ENCODE data around the gene APIP. TPM values are rescaled to one million over a fixed set of nuclear protein-coding genes. Genes with fewer than 3 reads are reported as not detected.

Gene APIP
- polyA plus RNA-seq, 1 of the 3 experiments (the other 2 are of a cell fraction) = 21.3 TPM

DNA sequence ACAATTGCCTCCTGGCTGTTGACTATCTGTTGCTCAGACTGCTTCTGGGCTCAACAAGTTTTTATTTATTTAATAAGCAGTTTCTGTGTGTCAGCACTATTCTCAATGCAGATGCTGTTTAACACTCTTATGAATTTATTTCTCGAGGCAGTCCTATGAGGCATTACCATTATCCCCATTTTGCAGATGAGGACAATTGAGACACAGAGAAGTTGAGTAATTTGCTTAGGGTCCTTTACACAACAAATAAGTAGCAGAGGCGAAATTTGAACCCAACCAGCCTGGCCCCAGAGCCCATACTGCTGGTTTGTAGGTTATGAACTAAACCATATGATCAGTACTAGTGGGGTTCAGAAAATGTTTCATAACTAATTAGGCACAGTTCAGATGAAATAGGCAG lies 58.7 kb downstream of the APIP start:
- TF ChIP-seq GATA2 (CRISPR knock-in tag; IDR thresholded peaks at IDR 0.05) = no peak
- TF ChIP-seq, protein P1, sequence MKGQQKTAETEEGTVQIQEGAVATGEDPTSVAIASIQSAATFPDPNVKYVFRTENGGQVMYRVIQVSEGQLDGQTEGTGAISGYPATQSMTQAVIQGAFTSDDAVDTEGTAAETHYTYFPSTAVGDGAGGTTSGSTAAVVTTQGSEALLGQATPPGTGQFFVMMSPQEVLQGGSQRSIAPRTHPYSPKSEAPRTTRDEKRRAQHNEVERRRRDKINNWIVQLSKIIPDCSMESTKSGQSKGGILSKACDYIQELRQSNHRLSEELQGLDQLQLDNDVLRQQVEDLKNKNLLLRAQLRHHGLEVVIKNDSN (IDR thresholded peaks at IDR 0.05; ENCODE audit: borderline replicate concordance, low read depth) = no peak
- TF ChIP-seq RXRA (IDR thresholded peaks at IDR 0.05; ENCODE audit: borderline replicate concordance, low read depth) = no peak
- TF ChIP-seq ELF1 (IDR thresholded peaks at IDR 0.05) = no peak
- no peak for TF ChIP-seq YY1 (IDR thresholded peaks at IDR 0.05; ENCODE audit: low read depth)
- no peak for TF ChIP-seq EP300 (IDR thresholded peaks at IDR 0.05; ENCODE audit: borderline replicate concordance in 1 of 2, low read depth in 1 of 2, low read length in 1 of 2)
- TF ChIP-seq CHD2 (IDR thresholded peaks at IDR 0.05; ENCODE audit: low read length, partially characterized antibody) = no peak
- no peak for TF ChIP-seq TCF12 (IDR thresholded peaks at IDR 0.05)
- no peak for TF ChIP-seq TEAD4 (IDR thresholded peaks at IDR 0.05; ENCODE audit: borderline replicate concordance, insufficient read depth)
- no peak for TF ChIP-seq NFIC (IDR thresholded peaks at IDR 0.05; ENCODE audit: borderline replicate concordance)
- TF ChIP-seq TAF1 (IDR thresholded peaks at IDR 0.05; ENCODE audit: borderline replicate concordance, low read depth, low read length) = no peak
- TF ChIP-seq MEF2A (IDR thresholded peaks at IDR 0.05; ENCODE audit: borderline replicate concordance, low read depth) = no peak
- no peak overlapping the region for H3K4me3 ChIP-seq (ENCODE audit: low read depth in 2 of 2, low read length in 1 of 2)
- H3K79me2 ChIP-seq (ENCODE audit: insufficient read depth) = no peaks in the 10 kb centered on the region
- peaks cover 3% of the 10 kb centered on the region; the same call in 1 of the 2 replicates for H3K27me3 ChIP-seq (ENCODE audit: insufficient read depth)
- no peaks in the 10 kb centered on the region for H3F3A ChIP-seq (replicated peaks; ENCODE audit: insufficient read depth)
- H3K9ac ChIP-seq = no peak overlapping the region
- no peaks in the 10 kb centered on the region for H3K36me3 ChIP-seq (replicated peaks in 1 of 2; ENCODE audit: control insufficient read depth in 1 of 2, insufficient read depth in 2 of 2, low read length in 1 of 2)
- no peaks in the 10 kb centered on the region for H3K9me3 ChIP-seq
- CTCF ChIA-PET = no interaction called here
- POLR2A ChIA-PET = no interaction called here
- H3K4me2 ChIP-seq = no peak overlapping the region
- no peaks in the 10 kb centered on the region for H4K20me1 ChIP-seq (ENCODE audit: insufficient read depth)
- H3K9me2 ChIP-seq = no peaks in the 10 kb centered on the region
- no peak for DNase-seq
- H3K27ac ChIP-seq (ENCODE audit: low read depth in 2 of 2, low read length in 1 of 2) = no peak overlapping the region
- no peak overlapping the region for H2AFZ ChIP-seq (ENCODE audit: low read depth)
- no peaks in the 10 kb centered on the region for H3K4me1 ChIP-seq (ENCODE audit: control insufficient read depth in 1 of 2, insufficient read depth in 2 of 2, low read depth in 1 of 2, low read length in 1 of 2)
- 23% methylated on average over 2 of the region's 2 CpGs for WGBS (ENCODE audit: low lambda C conversion rate)

DNA sequence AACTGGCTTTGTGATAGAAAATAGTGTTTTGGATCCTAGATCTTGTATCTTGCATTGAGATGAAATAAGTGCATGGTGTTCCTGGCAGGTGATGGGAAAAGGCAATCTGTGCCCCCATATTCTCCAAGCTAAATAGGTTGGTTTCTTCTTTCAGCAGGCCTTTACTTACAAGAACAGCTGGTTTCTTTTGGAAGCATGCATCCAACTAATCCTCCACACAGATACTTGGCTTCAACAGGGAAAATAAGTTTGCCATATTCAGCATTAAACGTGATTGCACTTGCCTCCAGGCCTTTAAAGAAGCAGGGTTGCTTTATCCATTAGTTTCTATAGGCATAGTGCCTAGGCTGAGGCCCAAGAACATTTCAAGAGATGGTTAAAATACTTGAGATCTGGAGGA lies 59.9 kb downstream of the APIP start:
- Histone ChIP-seq H3K9me2 (no peaks in the 10 kb centered on the region), H3K4me1 (ENCODE audit: control insufficient read depth in 1 of 2, insufficient read depth in 2 of 2, low read depth in 1 of 2, low read length in 1 of 2) (no peaks in the 10 kb centered on the region), H2AFZ (ENCODE audit: low read depth) (no peak overlapping the region), H3K27ac (ENCODE audit: low read depth in 2 of 2, low read length in 1 of 2) (no peak overlapping the region), H3K4me3 (ENCODE audit: low read depth in 2 of 2, low read length in 1 of 2) (no peak overlapping the region), H3F3A (replicated peaks; ENCODE audit: insufficient read depth) (no peaks in the 10 kb centered on the region), H3K4me2 (no peak overlapping the region), H3K9me3 (no peaks in the 10 kb centered on the region), H3K9ac (no peak overlapping the region), H3K36me3 (replicated peaks in 1 of 2; ENCODE audit: control insufficient read depth in 1 of 2, insufficient read depth in 2 of 2, low read length in 1 of 2) (no peaks in the 10 kb centered on the region), H4K20me1 (ENCODE audit: insufficient read depth) (no peaks in the 10 kb centered on the region), H3K27me3 (ENCODE audit: insufficient read depth) (no peaks in the 10 kb centered on the region), H3K79me2 (ENCODE audit: insufficient read depth) (no peaks in the 10 kb centered on the region)
- ChIA-PET CTCF (interaction anchor here (0.9 to 1.7 kb wide), 4 partner anchors 13 to 344 kb away, joined by 3 to 5 read pairs (median 4); no protein-coding TSS in a partner anchor), POLR2A (no interaction called here)
- no peak for TF ChIP-seq RAD21 (IDR thresholded peaks at IDR 0.05; ENCODE audit: low read length)
- no peak for TF ChIP-seq CHD2 (IDR thresholded peaks at IDR 0.05; ENCODE audit: low read length, partially characterized antibody)
- TF ChIP-seq, protein P2, sequence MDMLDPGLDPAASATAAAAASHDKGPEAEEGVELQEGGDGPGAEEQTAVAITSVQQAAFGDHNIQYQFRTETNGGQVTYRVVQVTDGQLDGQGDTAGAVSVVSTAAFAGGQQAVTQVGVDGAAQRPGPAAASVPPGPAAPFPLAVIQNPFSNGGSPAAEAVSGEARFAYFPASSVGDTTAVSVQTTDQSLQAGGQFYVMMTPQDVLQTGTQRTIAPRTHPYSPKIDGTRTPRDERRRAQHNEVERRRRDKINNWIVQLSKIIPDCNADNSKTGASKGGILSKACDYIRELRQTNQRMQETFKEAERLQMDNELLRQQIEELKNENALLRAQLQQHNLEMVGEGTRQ (IDR thresholded peaks at IDR 0.05; ENCODE audit: borderline replicate concordance, low read depth, low read length) = no peak
- TF ChIP-seq GATA2 (CRISPR knock-in tag; IDR thresholded peaks at IDR 0.05) = no peak
- TF ChIP-seq, protein P1 (IDR thresholded peaks at IDR 0.05; ENCODE audit: borderline replicate concordance, low read depth) = no peak
- TF ChIP-seq MXI1 (IDR thresholded peaks at IDR 0.05; ENCODE audit: low read depth, low read length) = no peak
- TF ChIP-seq RCOR1 (IDR thresholded peaks at IDR 0.05; ENCODE audit: low read length) = no peak
- no peak for TF ChIP-seq RFX5 (IDR thresholded peaks at IDR 0.05; ENCODE audit: low read length)
- TF ChIP-seq MEF2A (IDR thresholded peaks at IDR 0.05; ENCODE audit: borderline replicate concordance, low read depth) = no peak
- no peak for TF ChIP-seq NRF1 (IDR thresholded peaks at IDR 0.05; ENCODE audit: low read depth, low read length)
- no peak for TF ChIP-seq NFIC (IDR thresholded peaks at IDR 0.05; ENCODE audit: borderline replicate concordance)
- TF ChIP-seq FOSL2 (IDR thresholded peaks at IDR 0.05; ENCODE audit: borderline replicate concordance, low read depth) = no peak
- TF ChIP-seq, protein P3, sequence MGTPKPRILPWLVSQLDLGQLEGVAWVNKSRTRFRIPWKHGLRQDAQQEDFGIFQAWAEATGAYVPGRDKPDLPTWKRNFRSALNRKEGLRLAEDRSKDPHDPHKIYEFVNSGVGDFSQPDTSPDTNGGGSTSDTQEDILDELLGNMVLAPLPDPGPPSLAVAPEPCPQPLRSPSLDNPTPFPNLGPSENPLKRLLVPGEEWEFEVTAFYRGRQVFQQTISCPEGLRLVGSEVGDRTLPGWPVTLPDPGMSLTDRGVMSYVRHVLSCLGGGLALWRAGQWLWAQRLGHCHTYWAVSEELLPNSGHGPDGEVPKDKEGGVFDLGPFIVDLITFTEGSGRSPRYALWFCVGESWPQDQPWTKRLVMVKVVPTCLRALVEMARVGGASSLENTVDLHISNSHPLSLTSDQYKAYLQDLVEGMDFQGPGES (IDR thresholded peaks at IDR 0.05; ENCODE audit: low read depth, low read length) = no peak
- TF ChIP-seq TCF12 (IDR thresholded peaks at IDR 0.05) = no peak
- no peak for TF ChIP-seq FOXJ3 (CRISPR knock-in tag; IDR thresholded peaks at IDR 0.05)
- TF ChIP-seq, protein P4, sequence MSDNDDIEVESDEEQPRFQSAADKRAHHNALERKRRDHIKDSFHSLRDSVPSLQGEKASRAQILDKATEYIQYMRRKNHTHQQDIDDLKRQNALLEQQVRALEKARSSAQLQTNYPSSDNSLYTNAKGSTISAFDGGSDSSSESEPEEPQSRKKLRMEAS (IDR thresholded peaks at IDR 0.05; ENCODE audit: low read depth) = no peak
- no peak for TF ChIP-seq GABPA (IDR thresholded peaks at IDR 0.05; ENCODE audit: low read depth)
- no peak for TF ChIP-seq FOXM1 (IDR thresholded peaks at IDR 0.05; ENCODE audit: low read depth)
- no peak for TF ChIP-seq TEAD4 (IDR thresholded peaks at IDR 0.05; ENCODE audit: borderline replicate concordance, insufficient read depth)
- DNase-seq = no peak
- 13% methylated on average over 1 of the region's 1 CpG for WGBS (ENCODE audit: low lambda C conversion rate)

Data from SK-N-SH (cell line).